LNCAP (cell line): ENCODE measurements around the gene LAMA5.

Experiments used
- CTCF ChIP-seq: fragments of 450-650 bp; IDR thresholded peaks from 2 replicates; pipeline ENCODE4 v1.5.1; 2017; ENCODE audit warnings: mild to moderate bottlenecking

LAMA5 gene

GRCh38 chr20:62310757-62311121 is 56.4 kb downstream of the LAMA5 start:
- TF ChIP-seq CTCF = no peak

- TF ChIP-seq CTCF = no peak
These were observed 57.0 kb downstream of the LAMA5 start for GRCh38 chr20:62309947-62310756.

GRCh38 chr20:62309198-62309944 is 57.7 kb downstream of the LAMA5 start:
- TF ChIP-seq CTCF = no peak

GRCh38 chr20:62308102-62308822 is 58.9 kb downstream of the LAMA5 start:
- no peak for TF ChIP-seq CTCF

- no peak for TF ChIP-seq CTCF
These were observed 59.6 kb downstream of the LAMA5 start for GRCh38 chr20:62307226-62308101.

- TF ChIP-seq CTCF = no peak
These were observed 60.5 kb downstream of the LAMA5 start for GRCh38 chr20:62306414-62307187.
